ENCODE measurements around the gene PFKL.

DNA sequence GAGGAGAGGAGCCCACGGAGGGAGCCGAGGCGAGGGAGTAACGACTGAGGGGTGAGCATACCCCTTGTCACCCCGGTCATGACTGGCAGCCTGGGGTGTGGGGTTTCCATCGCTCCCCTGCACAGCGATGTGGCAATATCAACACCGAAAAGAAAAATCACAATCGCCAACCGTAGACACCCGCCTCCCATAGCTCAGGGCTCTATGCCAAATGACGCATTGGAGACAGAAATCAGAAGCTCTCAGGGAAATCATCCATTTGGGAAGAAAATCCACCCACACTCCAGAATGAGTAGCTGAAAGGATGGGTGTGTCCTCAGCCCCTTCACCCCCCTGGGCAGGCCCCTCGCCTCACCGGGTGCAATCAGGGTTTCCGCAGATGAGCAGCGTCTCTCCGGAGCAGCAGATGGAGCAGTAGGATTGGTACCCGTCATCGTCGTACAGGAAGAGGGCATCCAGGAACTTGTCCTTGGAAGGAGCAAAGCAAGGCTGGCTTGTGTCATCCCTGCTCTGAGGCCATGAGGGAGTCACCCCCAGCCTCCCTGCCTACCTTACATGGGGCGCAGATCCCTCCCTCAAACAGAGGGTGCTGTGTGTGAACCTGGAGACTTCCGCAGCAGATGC, 40.7 kb upstream of the PFKL start:
- TF ChIP-seq YY1 (IDR thresholded peaks at IDR 0.05; ENCODE audit: insufficient read depth, insufficient read length): no peak
- TF ChIP-seq SUZ12 (IDR thresholded peaks at IDR 0.05; ENCODE audit: extremely low read depth, insufficient read depth, insufficient read length): no peak
- TF ChIP-seq ZNF274 (IDR thresholded peaks at IDR 0.05; ENCODE audit: low read depth, low read length): no peak
